NCI-H1048 (cell line): ENCODE data around the gene LEO1.

Experiments used
- DNase-seq: peaks from one replicate; lab custom pipeline; 2025; lab: John Stamatoyannopoulos, UW

Gene LEO1

DNA sequence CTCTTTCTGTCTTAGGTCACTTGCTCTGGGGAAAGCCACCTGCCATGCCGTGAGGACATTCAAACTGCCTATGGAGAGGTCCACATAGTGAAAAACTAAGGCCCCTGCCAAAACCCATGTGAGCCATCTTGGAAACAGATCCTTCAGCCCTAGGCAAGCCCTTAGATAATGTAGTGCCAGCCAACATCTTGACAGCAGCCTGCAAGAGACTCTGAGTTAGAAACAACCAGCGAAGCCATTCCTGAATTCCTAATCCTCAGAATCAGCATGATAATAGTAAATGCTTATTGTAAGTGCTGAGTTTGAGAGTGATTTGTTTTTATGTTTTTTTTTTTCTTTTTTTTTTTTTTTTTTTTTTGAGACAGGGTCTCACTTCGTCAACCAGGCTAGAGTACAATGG is 40.6 kb downstream of the LEO1 start:
- no peak for DNase-seq

DNA sequence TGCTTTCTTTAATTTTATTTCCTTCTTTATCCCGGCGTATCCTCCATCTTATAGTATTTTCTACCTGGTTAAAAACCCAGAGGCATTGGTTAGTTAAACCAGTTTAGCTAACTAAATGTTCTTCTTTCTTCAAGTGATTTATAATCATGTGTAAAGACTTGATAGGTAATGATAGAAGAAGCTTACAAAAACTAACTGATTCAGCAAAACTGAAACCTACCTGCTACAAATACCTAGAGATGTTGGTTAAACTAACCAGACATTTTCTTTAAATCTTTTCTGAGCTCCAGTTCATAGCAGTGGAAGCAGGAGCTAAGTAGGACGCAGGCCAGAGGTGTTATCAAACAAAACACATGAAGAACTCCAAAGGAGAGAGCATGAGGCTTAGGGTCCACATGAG is 44.8 kb downstream of the LEO1 start:
- DNase-seq = no peak

DNA sequence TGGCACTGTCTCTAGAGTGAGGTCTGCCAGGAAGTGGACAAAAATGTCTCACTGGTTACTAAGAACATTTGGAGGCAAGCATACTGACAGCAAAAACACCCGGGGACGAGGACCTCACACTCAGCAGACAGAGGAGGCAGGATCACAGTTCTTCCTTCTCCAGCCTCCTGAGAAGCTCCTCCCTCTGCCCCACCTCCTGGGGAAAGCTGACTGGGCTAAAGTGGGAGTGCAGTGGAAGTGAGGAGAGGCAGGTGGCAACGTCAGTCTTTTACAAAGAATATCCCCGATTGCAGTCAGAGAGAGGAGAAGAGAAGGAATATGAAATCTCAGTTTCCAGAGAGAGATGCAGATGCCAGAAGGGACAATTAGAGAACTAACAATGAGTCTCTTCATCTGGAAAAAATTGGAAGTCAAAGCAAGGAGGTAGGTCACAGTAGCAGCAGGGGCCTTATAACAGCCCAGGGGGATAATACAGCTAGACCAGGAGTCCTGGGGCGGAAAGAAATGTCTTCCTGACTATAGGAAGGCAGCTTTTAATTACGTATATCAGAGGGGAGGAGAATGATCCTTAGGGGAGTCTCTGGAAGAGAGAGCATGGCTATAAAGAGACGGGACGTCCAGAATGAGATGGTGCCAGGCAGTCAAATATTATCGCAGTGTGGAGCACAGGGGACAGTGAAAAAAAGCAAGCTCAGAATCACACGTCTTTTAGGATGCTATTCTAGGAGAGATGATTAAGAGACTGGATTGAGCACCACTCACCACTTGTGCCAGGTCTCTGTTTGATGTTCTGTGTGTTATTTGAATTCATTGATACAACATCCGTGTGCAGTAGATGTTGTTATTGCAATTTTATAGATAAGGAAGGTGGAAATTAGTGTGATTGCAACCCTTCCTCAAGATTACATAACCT is 47.2 kb downstream of the LEO1 start:
- no peak for DNase-seq

- no peak for DNase-seq
These were observed 54.1 kb downstream of the LEO1 start for GRCh38 chr15:51917493-51917892.

- no peak for DNase-seq
These were observed 59.0 kb downstream of the LEO1 start for GRCh38 chr15:51912528-51912927.

GRCh38 chr15:51909584-51909983 is 62.0 kb downstream of the LEO1 start:
- no peak for DNase-seq

- DNase-seq = no peak
These were observed 63.3 kb downstream of the LEO1 start for GRCh38 chr15:51908316-51908715.

DNA sequence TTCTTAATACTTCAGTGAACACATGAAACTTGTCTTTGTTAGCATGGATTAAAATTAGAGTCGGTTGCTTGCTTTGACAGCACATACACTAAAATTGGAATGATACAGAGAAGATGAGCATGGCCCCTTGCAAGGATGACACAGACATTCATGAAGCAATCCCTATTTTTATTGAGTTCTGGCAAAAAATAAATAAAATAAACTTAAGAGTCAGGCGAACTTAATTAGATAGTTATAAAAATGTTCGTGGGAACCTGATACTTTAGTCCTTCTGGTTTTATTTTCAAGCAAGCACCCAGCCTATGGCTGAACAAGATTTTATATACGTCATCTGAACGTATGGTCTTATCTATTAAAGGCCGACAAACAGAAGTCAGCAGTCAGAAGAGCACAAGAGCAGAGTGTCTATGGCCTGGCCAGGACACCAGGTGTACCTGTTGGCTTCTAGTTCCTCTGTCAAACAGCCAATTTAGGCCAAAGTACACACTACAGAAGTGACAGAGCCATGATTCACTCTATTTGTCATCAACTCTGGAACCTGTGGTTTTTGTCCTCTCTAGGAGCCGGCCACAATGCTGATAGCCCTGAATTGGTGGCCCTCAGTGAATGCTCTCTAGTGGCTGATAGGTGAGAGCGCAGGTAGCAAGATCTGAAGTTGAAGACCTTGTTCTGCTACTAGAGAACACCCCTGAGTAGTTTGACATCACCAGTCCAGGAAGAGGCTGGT is 64.3 kb downstream of the LEO1 start:
- DNase-seq = no peak

GRCh38 chr15:51904931-51905330 is 66.6 kb downstream of the LEO1 start:
- DNase-seq = no peak

DNA sequence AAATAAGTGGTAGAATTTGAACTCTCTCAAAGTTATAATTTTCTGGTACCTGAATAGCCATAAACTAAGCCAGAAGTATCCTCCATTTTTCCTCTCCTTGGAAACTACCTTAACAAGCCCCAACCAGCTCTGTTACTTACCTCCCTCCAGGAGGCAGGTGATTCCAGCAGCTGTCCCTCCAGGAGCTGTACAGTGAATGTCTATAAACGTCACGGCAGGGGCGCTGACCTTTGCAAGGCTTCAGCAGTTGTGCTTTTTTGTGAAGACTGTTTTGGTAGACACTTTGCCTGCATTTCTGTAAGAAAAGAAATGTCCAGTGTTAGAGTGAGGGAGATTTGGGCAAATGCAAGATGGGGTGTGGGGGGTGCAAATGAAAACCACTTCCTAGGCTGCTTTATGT is 67.2 kb downstream of the LEO1 start:
- no peak for DNase-seq

DNA sequence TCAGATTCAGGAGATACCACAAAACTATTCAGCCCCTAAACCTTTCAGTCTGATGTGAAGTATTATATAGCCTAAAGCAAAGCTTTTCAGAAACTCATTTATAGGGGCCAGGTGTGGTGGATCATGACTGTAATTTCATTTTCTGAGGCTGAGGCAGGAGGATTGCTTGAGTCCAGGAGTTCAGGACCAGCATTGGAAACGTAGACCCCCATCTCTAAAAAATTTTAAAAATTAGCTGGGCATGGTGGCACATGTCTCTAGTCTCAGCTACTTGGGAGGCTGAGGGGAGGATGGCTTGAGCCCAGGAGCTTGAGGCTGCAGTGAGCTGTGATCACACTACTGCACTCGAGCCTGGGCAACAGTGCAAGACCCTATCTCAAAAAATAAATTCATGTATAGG is 82.1 kb downstream of the LEO1 start:
- no peak for DNase-seq

DNA sequence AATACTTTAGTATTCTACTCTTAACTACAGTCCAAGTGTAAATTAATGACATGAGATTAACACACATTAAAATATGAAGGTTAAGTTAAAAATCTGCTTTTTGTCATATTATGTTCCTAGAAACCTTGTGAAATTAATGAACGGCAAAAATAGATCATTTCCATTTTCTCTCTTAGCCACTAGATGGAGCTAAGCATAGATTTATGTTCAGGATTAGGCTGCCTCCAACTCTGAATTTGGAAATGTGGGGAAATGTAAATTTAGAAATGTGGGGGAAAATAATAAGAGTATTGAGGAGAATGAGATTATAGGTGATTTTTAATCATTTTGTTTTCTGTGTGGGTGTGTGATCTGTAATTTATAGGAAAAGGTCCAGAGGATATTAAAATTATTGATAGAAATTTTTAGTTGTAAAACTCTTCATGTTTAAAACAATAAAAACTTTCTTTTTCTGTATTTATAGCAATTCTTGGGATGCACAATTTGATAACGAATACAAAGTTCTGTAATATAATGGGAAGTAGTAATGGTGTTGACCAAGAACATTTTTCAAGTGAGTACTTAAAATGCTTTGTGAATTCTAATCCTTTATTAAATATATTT is 82.9 kb downstream of the LEO1 start:
- no peak for DNase-seq
